ENCODE data around the gene VTI1A.
A peak's percentile ranks its signal among the peaks of the same experiment; 100 is the strongest.

VTI1A gene

DNA sequence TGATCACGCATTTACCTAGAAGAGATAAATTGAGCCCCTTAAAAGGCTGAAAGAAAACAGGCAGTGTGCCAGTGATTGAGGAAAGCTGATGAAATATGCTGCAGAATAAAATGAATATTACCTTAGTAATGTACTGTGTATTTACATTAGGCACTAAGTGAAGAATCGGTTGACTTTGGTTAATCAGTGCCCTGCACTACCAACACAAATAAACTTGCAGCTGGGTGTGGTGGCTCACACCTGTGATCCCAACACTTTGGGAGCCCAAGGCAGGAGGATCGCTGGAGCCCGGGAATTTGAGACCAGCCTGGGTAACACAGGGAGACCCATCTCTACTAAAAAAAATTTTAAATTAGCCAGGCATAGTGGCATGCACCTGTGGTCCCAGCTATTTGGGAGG, 354.7 kb downstream of the VTI1A start:
- TF ChIP-seq, protein P1, sequence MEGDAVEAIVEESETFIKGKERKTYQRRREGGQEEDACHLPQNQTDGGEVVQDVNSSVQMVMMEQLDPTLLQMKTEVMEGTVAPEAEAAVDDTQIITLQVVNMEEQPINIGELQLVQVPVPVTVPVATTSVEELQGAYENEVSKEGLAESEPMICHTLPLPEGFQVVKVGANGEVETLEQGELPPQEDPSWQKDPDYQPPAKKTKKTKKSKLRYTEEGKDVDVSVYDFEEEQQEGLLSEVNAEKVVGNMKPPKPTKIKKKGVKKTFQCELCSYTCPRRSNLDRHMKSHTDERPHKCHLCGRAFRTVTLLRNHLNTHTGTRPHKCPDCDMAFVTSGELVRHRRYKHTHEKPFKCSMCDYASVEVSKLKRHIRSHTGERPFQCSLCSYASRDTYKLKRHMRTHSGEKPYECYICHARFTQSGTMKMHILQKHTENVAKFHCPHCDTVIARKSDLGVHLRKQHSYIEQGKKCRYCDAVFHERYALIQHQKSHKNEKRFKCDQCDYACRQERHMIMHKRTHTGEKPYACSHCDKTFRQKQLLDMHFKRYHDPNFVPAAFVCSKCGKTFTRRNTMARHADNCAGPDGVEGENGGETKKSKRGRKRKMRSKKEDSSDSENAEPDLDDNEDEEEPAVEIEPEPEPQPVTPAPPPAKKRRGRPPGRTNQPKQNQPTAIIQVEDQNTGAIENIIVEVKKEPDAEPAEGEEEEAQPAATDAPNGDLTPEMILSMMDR (conservative IDR thresholded peaks at IDR 0.05; ENCODE audit: low read length): no peak
- no peak for DNase-seq (ENCODE audit: low read depth)
- no peak overlapping the region for H3K4me3 ChIP-seq (ENCODE audit: low read length)

GRCh38 chr10:112802411-112803022, 355.5 kb downstream of the VTI1A start:
- H3K4me3 ChIP-seq (ENCODE audit: low read length): no peak overlapping the region
- no peak for DNase-seq (ENCODE audit: low read depth)
- TF ChIP-seq, protein P1 (conservative IDR thresholded peaks at IDR 0.05; ENCODE audit: low read length): no peak

DNA sequence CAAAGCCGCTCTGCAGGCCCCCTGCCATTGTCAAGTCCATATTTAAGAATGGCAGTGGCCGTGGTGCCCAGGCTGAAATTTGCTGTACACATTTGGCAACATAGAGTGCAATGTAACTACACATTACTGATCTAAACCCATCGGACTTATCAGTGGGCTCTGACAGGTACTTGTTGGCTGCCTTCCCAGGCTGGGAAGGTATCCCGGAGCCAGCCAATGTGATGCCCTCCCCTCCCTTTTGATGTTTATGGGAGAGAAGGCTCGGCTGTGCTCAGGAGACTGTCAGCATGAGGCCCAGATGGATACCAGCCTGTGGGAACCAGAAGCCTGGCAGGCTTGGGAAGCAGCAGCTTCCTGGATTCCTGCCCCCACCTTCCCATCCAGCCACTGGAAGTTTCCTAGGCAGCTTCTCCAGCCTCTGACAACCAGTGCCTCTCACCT, 357.0 kb downstream of the VTI1A start:
- no peak for DNase-seq (ENCODE audit: low read depth)
- no peak overlapping the region for H3K4me3 ChIP-seq (ENCODE audit: low read length)
- TF ChIP-seq, protein P1 (conservative IDR thresholded peaks at IDR 0.05; ENCODE audit: low read length): no peak

- H3K4me3 ChIP-seq (ENCODE audit: low read length): no peak overlapping the region
- TF ChIP-seq, protein P1 (conservative IDR thresholded peaks at IDR 0.05; ENCODE audit: low read length): no peak
- DNase-seq (ENCODE audit: low read depth): no peak
Observed at GRCh38 chr10:112805254-112805590, 358.2 kb downstream of the VTI1A start.

GRCh38 chr10:112805701-112806100, 358.7 kb downstream of the VTI1A start:
- TF ChIP-seq, protein P1 (conservative IDR thresholded peaks at IDR 0.05; ENCODE audit: low read length): no peak
- no peak for DNase-seq (ENCODE audit: low read depth)

GRCh38 chr10:112807013-112807412, 360.0 kb downstream of the VTI1A start:
- H3K4me3 ChIP-seq (ENCODE audit: low read length): no peak overlapping the region
- TF ChIP-seq, protein P1 (conservative IDR thresholded peaks at IDR 0.05; ENCODE audit: low read length): no peak
- DNase-seq (ENCODE audit: low read depth): no peak

More at GRCh38 chr10:112805701-112806100, 358.7 kb downstream of the VTI1A start:
- no peak overlapping the region for H3K4me3 ChIP-seq (ENCODE audit: low read length)

DNA sequence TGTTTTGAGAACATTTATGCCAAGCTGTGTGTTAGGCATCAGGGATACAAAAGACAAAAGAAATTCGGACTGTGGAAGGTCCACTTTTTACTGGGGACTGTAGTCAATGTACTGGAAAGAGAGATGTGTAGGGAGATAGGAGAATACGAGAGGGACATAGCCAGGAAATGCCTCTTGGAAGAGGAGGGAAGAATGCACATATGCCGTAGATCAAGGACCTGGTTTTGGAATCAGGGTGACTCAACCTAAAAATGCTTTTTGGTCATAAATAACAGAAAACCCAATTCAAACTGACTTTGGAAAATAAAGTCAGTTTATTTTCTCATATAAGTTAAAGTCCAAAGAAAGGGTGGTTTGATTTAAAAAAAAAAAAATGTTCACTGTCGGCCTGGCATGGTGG, 362.7 kb downstream of the VTI1A start:
- TF ChIP-seq, protein P1 (conservative IDR thresholded peaks at IDR 0.05; ENCODE audit: low read length): no peak
- peak; percentile 42 for DNase-seq (ENCODE audit: low read depth)

More for the DNA sequence above, 362.7 kb downstream of the VTI1A start:
- H3K4me3 ChIP-seq (ENCODE audit: low read length): no peak overlapping the region

Data from AG10803 (cell line).